Measurements from ENCODE around the gene MSANTD1. TPM values are rescaled to one million over a fixed set of nuclear protein-coding genes. Genes with fewer than 3 reads are reported as not detected.
A peak's percentile ranks its signal among the peaks of the same experiment; 100 is the strongest.

MSANTD1 gene
- total RNA-seq, 1 experiment from 2014 or later, result 1.4 TPM

DNA sequence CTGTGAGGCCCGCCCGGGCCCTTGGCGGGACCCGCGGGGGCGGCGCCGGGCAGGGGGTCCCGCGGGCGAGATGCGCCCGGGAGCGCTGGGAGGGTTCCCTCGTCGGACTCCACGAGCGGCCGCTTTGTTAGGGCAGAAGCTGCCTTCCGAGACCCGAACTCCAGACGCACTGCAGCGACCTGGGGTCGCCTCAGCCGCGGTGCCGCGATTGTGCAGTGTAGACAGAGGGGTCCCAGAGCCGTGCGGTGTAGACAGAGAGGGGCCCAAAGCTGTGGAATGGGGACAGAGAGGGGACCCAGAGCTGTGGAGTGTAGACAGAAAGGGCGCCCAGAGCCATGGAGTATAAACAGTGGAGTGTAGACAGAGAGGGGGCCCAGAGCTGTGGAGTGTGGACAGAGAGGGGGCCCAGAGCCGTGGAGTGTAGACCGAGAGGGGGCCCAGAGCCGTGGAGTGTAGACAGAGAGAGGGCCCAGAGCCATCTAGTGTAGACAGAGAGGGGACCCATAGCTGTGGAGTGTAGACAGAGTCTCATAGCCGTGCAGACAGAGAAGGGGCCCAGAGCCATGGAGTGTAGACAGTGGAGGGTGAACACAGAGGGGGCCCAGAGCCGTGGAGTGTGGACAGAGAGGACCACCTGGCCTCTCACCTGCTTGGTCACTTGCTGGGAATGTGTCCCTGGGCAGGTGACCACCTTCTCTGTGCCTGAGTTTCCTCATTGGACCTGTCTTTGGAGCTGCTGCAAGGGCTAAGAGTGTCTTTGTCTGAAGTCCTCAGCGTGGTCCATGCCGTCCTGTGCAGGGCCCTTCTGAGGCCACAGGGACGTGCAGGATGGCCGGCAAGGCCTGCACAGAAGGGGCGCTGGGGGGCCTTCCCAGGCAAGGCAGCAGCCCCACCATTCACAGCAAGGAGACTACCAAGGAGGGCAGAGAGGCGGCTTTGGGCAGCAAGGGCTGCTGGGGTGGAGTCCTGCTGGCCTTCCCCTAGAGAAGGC, 44.7 kb downstream of the MSANTD1 start:
- no peak for DNase-seq
- Mint-ChIP-seq H3K36me3 (ENCODE audit: insufficient read depth, unreplicated experiment) (peaks cover 16% of the 10 kb centered on the region), H3K27ac (ENCODE audit: unreplicated experiment) (peak overlapping the region; percentile 75), H3K4me1 (ENCODE audit: low read depth, unreplicated experiment) (peaks cover 20% of the 10 kb centered on the region), H3K9me3 (ENCODE audit: low read depth, unreplicated experiment) (peaks cover 3% of the 10 kb centered on the region), H3K27me3 (ENCODE audit: unreplicated experiment) (no peaks in the 10 kb centered on the region), H3K4me3 (ENCODE audit: low read depth, unreplicated experiment) (peak overlapping the region; percentile 94)
- CTCF ChIA-PET, result no interaction called here
- no TSS peak for BruUV-seq (replicated peaks)
- TF ChIP-seq, protein P1, sequence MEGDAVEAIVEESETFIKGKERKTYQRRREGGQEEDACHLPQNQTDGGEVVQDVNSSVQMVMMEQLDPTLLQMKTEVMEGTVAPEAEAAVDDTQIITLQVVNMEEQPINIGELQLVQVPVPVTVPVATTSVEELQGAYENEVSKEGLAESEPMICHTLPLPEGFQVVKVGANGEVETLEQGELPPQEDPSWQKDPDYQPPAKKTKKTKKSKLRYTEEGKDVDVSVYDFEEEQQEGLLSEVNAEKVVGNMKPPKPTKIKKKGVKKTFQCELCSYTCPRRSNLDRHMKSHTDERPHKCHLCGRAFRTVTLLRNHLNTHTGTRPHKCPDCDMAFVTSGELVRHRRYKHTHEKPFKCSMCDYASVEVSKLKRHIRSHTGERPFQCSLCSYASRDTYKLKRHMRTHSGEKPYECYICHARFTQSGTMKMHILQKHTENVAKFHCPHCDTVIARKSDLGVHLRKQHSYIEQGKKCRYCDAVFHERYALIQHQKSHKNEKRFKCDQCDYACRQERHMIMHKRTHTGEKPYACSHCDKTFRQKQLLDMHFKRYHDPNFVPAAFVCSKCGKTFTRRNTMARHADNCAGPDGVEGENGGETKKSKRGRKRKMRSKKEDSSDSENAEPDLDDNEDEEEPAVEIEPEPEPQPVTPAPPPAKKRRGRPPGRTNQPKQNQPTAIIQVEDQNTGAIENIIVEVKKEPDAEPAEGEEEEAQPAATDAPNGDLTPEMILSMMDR (IDR thresholded peaks at IDR 0.05; ENCODE audit: unreplicated experiment), result no peak
- intact Hi-C loops (cut with micrococcal nuclease; ENCODE audit: unreplicated experiment), result no loop called here

DNA sequence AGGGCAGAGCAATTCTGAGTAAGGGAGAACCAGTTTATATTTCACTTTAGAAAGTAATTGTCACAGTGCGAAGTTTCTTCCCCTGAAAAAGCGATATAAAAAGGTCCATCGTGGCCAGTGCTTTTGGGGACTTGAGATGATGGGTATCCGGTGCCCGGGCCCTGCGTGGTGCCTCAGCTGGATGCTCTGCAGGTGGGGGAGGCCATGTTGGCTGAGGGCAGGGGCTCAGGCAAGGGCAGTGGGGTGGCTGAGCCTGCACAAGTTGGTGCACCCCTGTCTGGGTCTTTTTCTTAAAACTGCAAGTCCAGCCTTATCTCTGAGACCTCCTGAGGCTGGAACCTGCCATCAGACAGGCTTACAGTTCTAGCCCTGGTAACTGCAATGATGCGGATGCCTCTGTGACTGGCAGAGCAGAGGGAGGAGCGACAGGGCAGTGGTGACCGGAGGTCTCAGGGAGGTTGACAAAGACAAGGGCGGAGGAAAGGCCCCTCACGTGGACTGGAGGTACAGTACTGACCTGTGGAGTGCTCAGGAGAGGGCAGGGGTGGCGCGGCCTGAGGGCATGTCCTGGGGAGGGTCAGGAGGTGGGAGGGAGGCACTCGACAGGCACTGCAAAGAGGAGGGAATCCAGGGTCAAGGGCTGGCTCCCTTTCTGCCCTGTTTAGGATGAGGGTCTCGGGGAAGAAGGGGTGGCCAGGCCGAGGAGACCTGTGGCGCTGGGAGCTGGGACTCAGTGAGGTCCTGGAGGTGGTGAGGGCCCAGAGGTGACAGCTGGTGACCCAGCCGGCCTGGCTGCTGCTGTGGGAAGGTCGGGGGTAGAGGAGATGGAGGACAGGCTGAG, 45.7 kb downstream of the MSANTD1 start:
- no TSS peak for BruUV-seq (replicated peaks)
- no peak overlapping the region for H3K27ac Mint-ChIP-seq (ENCODE audit: unreplicated experiment)
- peaks cover 20% of the 10 kb centered on the region for H3K4me1 Mint-ChIP-seq (ENCODE audit: low read depth, unreplicated experiment)
- CTCF ChIA-PET, result no interaction called here
- intact Hi-C loops (cut with micrococcal nuclease; ENCODE audit: unreplicated experiment), result no loop called here
- peaks cover 3% of the 10 kb centered on the region for H3K9me3 Mint-ChIP-seq (ENCODE audit: low read depth, unreplicated experiment)
- H3K36me3 Mint-ChIP-seq (ENCODE audit: insufficient read depth, unreplicated experiment), result peaks cover 16% of the 10 kb centered on the region
- no peak overlapping the region for H3K4me3 Mint-ChIP-seq (ENCODE audit: low read depth, unreplicated experiment)
- DNase-seq, result no peak
- TF ChIP-seq, protein P1 (IDR thresholded peaks at IDR 0.05; ENCODE audit: unreplicated experiment), result no peak
- no peaks in the 10 kb centered on the region for H3K27me3 Mint-ChIP-seq (ENCODE audit: unreplicated experiment)

DNA sequence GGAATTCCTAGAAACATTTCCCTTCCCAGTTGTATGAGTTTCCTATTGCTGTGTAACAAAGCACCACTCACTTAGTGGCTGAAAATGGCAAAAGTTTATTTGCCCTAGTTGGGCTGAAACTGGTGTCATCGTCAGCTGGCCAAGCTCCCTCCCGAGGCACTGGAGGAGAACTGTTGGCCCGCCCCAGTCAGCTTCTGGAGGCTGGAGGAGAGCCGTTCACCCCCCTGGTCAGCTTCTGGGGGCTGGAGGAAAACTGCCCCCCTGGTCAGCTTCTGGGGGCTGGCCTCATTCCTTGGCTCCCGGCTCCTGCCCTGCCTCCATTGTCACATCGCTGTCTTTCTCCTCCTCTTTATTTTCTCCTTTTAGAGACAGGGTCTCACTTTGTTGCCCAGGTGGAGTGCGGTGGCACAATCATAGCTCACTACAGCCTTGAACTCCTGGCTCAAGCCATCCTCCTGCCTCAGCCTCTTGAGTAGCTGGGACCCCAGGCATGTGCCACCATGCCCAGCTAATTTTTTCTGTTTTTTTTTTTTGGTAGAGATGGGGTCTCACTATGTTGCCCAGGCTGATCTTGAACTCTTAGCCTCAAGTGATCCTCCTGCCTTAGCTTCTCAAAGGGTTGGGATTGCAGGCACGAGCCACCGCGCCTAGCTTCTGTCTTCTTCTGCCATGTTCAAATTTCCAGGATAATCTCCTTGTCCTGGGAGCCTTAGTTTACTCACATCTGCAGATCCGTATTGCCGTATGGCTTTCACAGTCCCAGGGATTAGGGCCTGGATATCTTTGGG, 47.1 kb downstream of the MSANTD1 start:
- Mint-ChIP-seq H3K36me3 (ENCODE audit: insufficient read depth, unreplicated experiment) (peaks cover 16% of the 10 kb centered on the region), H3K4me1 (ENCODE audit: low read depth, unreplicated experiment) (peaks cover 20% of the 10 kb centered on the region), H3K27ac (ENCODE audit: unreplicated experiment) (no peak overlapping the region), H3K4me3 (ENCODE audit: low read depth, unreplicated experiment) (no peak overlapping the region), H3K9me3 (ENCODE audit: low read depth, unreplicated experiment) (peaks cover 3% of the 10 kb centered on the region), H3K27me3 (ENCODE audit: unreplicated experiment) (no peaks in the 10 kb centered on the region)
- intact Hi-C loops (cut with micrococcal nuclease; ENCODE audit: unreplicated experiment), result no loop called here
- BruUV-seq (replicated peaks), result TSS peak; percentile 13
- no peak for DNase-seq
- TF ChIP-seq, protein P1 (IDR thresholded peaks at IDR 0.05; ENCODE audit: unreplicated experiment), result no peak
- CTCF ChIA-PET, result no interaction called here

DNA sequence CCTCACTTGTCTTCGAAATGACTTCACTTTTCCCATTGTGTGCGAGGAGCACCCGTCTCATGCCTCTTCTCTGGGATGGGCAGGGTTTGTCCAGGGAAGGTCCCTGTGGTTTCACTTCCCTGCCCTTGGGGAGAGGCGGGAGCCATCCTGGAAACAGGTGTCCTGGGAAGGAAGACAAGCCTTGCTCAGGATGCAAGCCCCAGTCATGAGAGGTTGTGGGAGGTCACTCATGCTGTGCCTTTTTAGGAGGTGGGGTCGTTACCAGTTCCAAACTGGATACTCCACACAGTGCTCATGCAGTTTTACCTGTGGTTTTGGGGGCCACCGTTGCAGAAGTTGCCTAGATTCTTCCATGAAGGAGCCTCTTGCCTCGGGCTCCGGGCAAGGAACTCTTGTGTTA, 47.7 kb downstream of the MSANTD1 start:
- peaks cover 13% of the 10 kb centered on the region for H3K36me3 Mint-ChIP-seq (ENCODE audit: insufficient read depth, unreplicated experiment)
- H3K4me3 Mint-ChIP-seq (ENCODE audit: low read depth, unreplicated experiment), result no peak overlapping the region
- no TSS peak for BruUV-seq (replicated peaks)
- no peaks in the 10 kb centered on the region for H3K27me3 Mint-ChIP-seq (ENCODE audit: unreplicated experiment)
- no peak for DNase-seq
- intact Hi-C loops (cut with micrococcal nuclease; ENCODE audit: unreplicated experiment), result no loop called here
- TF ChIP-seq, protein P1 (IDR thresholded peaks at IDR 0.05; ENCODE audit: unreplicated experiment), result no peak
- H3K27ac Mint-ChIP-seq (ENCODE audit: unreplicated experiment), result no peak overlapping the region
- peaks cover 3% of the 10 kb centered on the region for H3K9me3 Mint-ChIP-seq (ENCODE audit: low read depth, unreplicated experiment)
- H3K4me1 Mint-ChIP-seq (ENCODE audit: low read depth, unreplicated experiment), result peaks cover 15% of the 10 kb centered on the region
- CTCF ChIA-PET, result no interaction called here

Data from Calu3 (cell line).